ENCODE measurements around the gene TRMT5.

DNA sequence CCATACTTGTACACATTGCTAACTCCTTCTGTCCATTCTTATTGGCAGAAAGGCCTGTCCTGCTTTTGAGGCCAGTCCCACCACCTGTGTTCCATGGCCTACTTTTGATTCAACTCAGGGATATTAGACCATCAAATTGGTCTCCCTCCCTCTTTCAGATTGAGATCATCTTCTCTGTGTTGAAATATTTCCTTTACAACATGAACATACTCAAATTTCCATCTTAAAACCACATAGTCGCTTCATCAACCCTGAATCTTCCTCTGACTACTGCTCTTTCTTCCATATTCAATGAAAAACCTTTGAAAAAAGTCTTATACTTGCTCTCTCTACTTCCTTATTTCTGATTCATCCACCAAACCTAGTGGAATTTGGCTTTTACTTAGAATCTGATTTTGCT is 34.9 kb downstream of the TRMT5 start:
- no peak for TF ChIP-seq POLR2A (IDR thresholded peaks at IDR 0.05)
- TF ChIP-seq, protein P1, sequence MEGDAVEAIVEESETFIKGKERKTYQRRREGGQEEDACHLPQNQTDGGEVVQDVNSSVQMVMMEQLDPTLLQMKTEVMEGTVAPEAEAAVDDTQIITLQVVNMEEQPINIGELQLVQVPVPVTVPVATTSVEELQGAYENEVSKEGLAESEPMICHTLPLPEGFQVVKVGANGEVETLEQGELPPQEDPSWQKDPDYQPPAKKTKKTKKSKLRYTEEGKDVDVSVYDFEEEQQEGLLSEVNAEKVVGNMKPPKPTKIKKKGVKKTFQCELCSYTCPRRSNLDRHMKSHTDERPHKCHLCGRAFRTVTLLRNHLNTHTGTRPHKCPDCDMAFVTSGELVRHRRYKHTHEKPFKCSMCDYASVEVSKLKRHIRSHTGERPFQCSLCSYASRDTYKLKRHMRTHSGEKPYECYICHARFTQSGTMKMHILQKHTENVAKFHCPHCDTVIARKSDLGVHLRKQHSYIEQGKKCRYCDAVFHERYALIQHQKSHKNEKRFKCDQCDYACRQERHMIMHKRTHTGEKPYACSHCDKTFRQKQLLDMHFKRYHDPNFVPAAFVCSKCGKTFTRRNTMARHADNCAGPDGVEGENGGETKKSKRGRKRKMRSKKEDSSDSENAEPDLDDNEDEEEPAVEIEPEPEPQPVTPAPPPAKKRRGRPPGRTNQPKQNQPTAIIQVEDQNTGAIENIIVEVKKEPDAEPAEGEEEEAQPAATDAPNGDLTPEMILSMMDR (IDR thresholded peaks at IDR 0.05): no peak
